Liver (tissue), 3 donors: ENCODE results near the gene CREB3L1.

ENCODE experiments used
- EGR1 ChIP-seq, 2 donors: IDR thresholded peaks; 2 replicates each; pipeline ENCODE4 v1.6.1; 2016 to 2018; ENCODE audit warnings: antibody characterized with exemption in 2 of 2, low read depth in 2 of 2
- FOXA2 ChIP-seq: IDR thresholded peaks from 2 replicates; pipeline ENCODE4 v1.6.1; 2016; ENCODE audit warnings: antibody characterized with exemption
- GABPA ChIP-seq, 2 donors: IDR thresholded peaks in 1 of 2; conservative IDR thresholded peaks in 1 of 2; 2 replicates each; pipeline ENCODE4 v1.6.1; 2016; ENCODE audit warnings: antibody characterized with exemption in 2 of 2, mild to moderate bottlenecking in 1 of 2, moderate library complexity in 1 of 2
- RAD21 ChIP-seq, 2 donors: IDR thresholded peaks; 2 replicates each; pipeline ENCODE4 v1.6.1; 2016; ENCODE audit warnings: antibody characterized with exemption in 2 of 2, mild to moderate bottlenecking in 2 of 2
- RXRA ChIP-seq, 2 donors: IDR thresholded peaks; 2 replicates each; pipeline ENCODE4 v1.6.1; 2017 to 2018; ENCODE audit warnings: antibody characterized with exemption in 2 of 2, mild to moderate bottlenecking in 1 of 2
- SP1 ChIP-seq: IDR thresholded peaks from 2 replicates; pipeline ENCODE4 v1.6.1; 2018; ENCODE audit warnings: antibody characterized with exemption, mild to moderate bottlenecking
- TAF1 ChIP-seq: conservative IDR thresholded peaks from 2 replicates; pipeline ENCODE4 v1.6.1; 2016; ENCODE audit warnings: antibody characterized with exemption, mild to moderate bottlenecking
- TF ChIP-seq, protein P1 (sequence below): fragments of 150-350 bp; IDR thresholded peaks from 2 replicates; pipeline ENCODE4 v1.5.1; 2017; ENCODE audit warnings: improper control_type of control experiment, low read depth, low read length; ENCODE audit not compliant: missing input control
- TF ChIP-seq, protein P2 (sequence below): IDR thresholded peaks from 2 replicates; pipeline ENCODE4 v1.6.1; 2016; ENCODE audit warnings: antibody characterized with exemption
- TF ChIP-seq, protein P3 (sequence below): IDR thresholded peaks from 2 replicates; pipeline ENCODE4 v1.6.1; 2016; ENCODE audit warnings: antibody characterized with exemption, mild to moderate bottlenecking
- donor health status: healthy.
- donor health status: healthy.

DNA sequence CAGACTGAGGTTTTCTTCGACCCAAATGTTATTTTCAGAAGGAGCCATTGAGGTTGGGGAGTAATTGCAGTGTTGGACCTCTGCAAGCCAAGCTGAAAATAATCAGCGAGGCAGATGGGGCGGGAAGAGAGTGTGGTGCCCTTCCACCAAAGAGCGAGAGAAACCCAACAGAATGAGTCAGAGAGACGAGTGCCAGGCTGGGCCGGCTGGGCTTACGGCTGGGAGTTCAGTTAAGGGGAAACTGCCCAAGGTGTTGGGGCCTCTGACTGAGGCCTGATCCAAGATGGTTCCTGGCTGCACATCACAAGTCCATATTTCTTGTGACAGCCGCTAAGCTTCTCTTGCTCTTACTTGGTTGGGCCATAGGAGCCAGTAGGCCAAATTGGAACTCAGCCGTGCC, 30.4 kb upstream of the CREB3L1 start:
- TF ChIP-seq, protein P1, sequence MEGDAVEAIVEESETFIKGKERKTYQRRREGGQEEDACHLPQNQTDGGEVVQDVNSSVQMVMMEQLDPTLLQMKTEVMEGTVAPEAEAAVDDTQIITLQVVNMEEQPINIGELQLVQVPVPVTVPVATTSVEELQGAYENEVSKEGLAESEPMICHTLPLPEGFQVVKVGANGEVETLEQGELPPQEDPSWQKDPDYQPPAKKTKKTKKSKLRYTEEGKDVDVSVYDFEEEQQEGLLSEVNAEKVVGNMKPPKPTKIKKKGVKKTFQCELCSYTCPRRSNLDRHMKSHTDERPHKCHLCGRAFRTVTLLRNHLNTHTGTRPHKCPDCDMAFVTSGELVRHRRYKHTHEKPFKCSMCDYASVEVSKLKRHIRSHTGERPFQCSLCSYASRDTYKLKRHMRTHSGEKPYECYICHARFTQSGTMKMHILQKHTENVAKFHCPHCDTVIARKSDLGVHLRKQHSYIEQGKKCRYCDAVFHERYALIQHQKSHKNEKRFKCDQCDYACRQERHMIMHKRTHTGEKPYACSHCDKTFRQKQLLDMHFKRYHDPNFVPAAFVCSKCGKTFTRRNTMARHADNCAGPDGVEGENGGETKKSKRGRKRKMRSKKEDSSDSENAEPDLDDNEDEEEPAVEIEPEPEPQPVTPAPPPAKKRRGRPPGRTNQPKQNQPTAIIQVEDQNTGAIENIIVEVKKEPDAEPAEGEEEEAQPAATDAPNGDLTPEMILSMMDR, result no peak
- no peak for TF ChIP-seq EGR1 (IDR thresholded peaks at IDR 0.05; ENCODE audit: low read depth in 2 of 2)
- TF ChIP-seq, protein P2, sequence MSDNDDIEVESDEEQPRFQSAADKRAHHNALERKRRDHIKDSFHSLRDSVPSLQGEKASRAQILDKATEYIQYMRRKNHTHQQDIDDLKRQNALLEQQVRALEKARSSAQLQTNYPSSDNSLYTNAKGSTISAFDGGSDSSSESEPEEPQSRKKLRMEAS, result no peak
- no peak for TF ChIP-seq RXRA (IDR thresholded peaks at IDR 0.05)
- TF ChIP-seq RAD21 (IDR thresholded peaks at IDR 0.05), result no peak
- no peak for TF ChIP-seq TAF1
- TF ChIP-seq GABPA (IDR thresholded peaks at IDR 0.05 in 1 of 2, conservative IDR thresholded peaks at IDR 0.05 in 1 of 2), result no peak
- no peak for TF ChIP-seq FOXA2
- TF ChIP-seq, protein P3, sequence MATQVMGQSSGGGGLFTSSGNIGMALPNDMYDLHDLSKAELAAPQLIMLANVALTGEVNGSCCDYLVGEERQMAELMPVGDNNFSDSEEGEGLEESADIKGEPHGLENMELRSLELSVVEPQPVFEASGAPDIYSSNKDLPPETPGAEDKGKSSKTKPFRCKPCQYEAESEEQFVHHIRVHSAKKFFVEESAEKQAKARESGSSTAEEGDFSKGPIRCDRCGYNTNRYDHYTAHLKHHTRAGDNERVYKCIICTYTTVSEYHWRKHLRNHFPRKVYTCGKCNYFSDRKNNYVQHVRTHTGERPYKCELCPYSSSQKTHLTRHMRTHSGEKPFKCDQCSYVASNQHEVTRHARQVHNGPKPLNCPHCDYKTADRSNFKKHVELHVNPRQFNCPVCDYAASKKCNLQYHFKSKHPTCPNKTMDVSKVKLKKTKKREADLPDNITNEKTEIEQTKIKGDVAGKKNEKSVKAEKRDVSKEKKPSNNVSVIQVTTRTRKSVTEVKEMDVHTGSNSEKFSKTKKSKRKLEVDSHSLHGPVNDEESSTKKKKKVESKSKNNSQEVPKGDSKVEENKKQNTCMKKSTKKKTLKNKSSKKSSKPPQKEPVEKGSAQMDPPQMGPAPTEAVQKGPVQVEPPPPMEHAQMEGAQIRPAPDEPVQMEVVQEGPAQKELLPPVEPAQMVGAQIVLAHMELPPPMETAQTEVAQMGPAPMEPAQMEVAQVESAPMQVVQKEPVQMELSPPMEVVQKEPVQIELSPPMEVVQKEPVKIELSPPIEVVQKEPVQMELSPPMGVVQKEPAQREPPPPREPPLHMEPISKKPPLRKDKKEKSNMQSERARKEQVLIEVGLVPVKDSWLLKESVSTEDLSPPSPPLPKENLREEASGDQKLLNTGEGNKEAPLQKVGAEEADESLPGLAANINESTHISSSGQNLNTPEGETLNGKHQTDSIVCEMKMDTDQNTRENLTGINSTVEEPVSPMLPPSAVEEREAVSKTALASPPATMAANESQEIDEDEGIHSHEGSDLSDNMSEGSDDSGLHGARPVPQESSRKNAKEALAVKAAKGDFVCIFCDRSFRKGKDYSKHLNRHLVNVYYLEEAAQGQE, result no peak
- TF ChIP-seq SP1, result no peak
